GM12878 (cell line): Measurements from ENCODE around the gene RNF168. TPM values are rescaled to one million over a fixed set of nuclear protein-coding genes. Genes with fewer than 3 reads are reported as not detected.

Experiments used
- ATAC-seq: fragments of 200-7000 bp; cut with Tn5 transposase; 3 replicates; pipeline ENCODE4 v1.9.1; 2020; ENCODE audit warnings: mild to moderate bottlenecking, moderate library complexity
- BruUV-seq: library from RNA; stranded (reverse); fragments of 400-500 nt; replicated peaks from 2 replicates; lab custom pipeline; 2021; lab: Mats Ljungman, UMichigan
- CTCF ChIA-PET: fragments of 300-600 bp; sonication (Branson Sonifier 250); formaldehyde crosslinking; extraction: SDS; loops from one replicate; lab custom pipeline; 2021; ENCODE audit warnings: inconsistent platforms; lab: Yijun Ruan, JAX
- POLR2A ChIA-PET: fragments of 350-600 bp; formaldehyde crosslinking; extraction: SDS; loops from one replicate; lab custom pipeline; 2021; ENCODE audit warnings: inconsistent platforms; lab: Charles Lee
- RAD21 ChIA-PET: fragments of 300-600 bp; sonication (Branson Sonifier 250); formaldehyde crosslinking; loops from one replicate; lab custom pipeline; 2023; ENCODE audit warnings: antibody characterized with exemption; ENCODE audit not compliant: unreplicated experiment; lab: Charles Lee
- SMC1A ChIA-PET: fragments of 300-600 bp; sonication (Branson Sonifier 250); formaldehyde crosslinking; loops from one replicate; lab custom pipeline; 2023; ENCODE audit not compliant: unreplicated experiment, uncharacterized antibody; lab: Charles Lee
- DNase-seq: peaks from one replicate; pipeline ENCODE4 v3.0.0-alpha.2; 2011; ENCODE audit warnings: low read depth, low spot score
- FAIRE-seq: peaks from 3 replicates; lab custom pipeline; 2011; peaks lifted over from hg19 to GRCh38; lab: Jason Lieb, UNC
- H2AFZ ChIP-seq: 2 replicates; pipeline ENCODE4 v1.6.0; 2011; ENCODE audit warnings: low read depth, low read length, control low read depth; ENCODE audit not compliant: control insufficient read depth
- H3K27ac ChIP-seq: 2 replicates; pipeline ENCODE4 v1.5.1; 2011; ENCODE audit warnings: control low read depth; ENCODE audit not compliant: control insufficient read depth, insufficient read depth
- H3K27me3 ChIP-seq, 2 experiments: replicated peaks in 1 of 2; 2 replicates each; pipeline versions ENCODE4 v1.6.0 to v1.6.1; 2011; ENCODE audit warnings: low read length in 1 of 2; ENCODE audit not compliant: control insufficient read depth in 2 of 2, insufficient read depth in 2 of 2
- H3K36me3 ChIP-seq, 2 experiments: 2 replicates each; pipeline ENCODE4 v1.5.1; 2011; ENCODE audit warnings: low read length in 1 of 2; ENCODE audit not compliant: control insufficient read depth in 2 of 2, insufficient read depth in 2 of 2
- H3K4me1 ChIP-seq: 2 replicates; pipeline ENCODE4 v1.6.1; 2011; ENCODE audit warnings: mild to moderate bottlenecking, low read length, moderate library complexity, mixed read lengths; ENCODE audit not compliant: control insufficient read depth, insufficient read depth
- H3K4me2 ChIP-seq: 2 replicates; pipeline ENCODE4 v1.6.0; 2011; ENCODE audit warnings: control low read depth; ENCODE audit not compliant: control insufficient read depth, insufficient read depth
- H3K4me3 ChIP-seq: fragments of 200-600 bp; sonication (generic); 2 replicates; pipeline ENCODE4 v1.5.1; 2016
- H3K79me2 ChIP-seq: 2 replicates; pipeline ENCODE4 v1.6.0; 2011; ENCODE audit warnings: low read length; ENCODE audit not compliant: control insufficient read depth, insufficient read depth
- H3K9ac ChIP-seq: 2 replicates; pipeline ENCODE4 v1.8.0; 2011; ENCODE audit warnings: low read length, control low read depth, mixed read lengths; ENCODE audit not compliant: control insufficient read depth, insufficient read depth
- H3K9me3 ChIP-seq: replicated peaks from 3 replicates; pipeline ENCODE4 v1.5.1; 2011; ENCODE audit warnings: mild to moderate bottlenecking, low read length; ENCODE audit not compliant: control insufficient read depth, insufficient read depth
- H4K20me1 ChIP-seq: 2 replicates; pipeline ENCODE4 v1.6.0; 2011; ENCODE audit not compliant: control insufficient read depth, insufficient read depth
- BCL3 ChIP-seq: IDR thresholded peaks from 2 replicates; pipeline ENCODE4 v1.6.1; 2011; ENCODE audit warnings: borderline replicate concordance, low read depth, mild to moderate bottlenecking, moderate library complexity, low read length; ENCODE audit not compliant: insufficient read depth, poor library complexity, severe bottlenecking
- CBX5 ChIP-seq: sonication (generic); IDR thresholded peaks from 2 replicates; pipeline ENCODE4 v1.6.1; 2016; ENCODE audit warnings: low read depth, moderate library complexity, mild to moderate bottlenecking, inconsistent platforms
- ELK1 ChIP-seq: IDR thresholded peaks from 2 replicates; pipeline ENCODE4 v1.6.1; 2012; ENCODE audit warnings: low read depth, low read length, improper control_type of control experiment
- KDM1A ChIP-seq: fragments of 200-600 bp; sonication (generic); IDR thresholded peaks from 2 replicates; pipeline ENCODE4 v1.6.1; 2016; ENCODE audit warnings: borderline replicate concordance
- MEF2A ChIP-seq: IDR thresholded peaks from 2 replicates; pipeline ENCODE4 v1.6.1; 2011; ENCODE audit warnings: low read depth, mild to moderate bottlenecking, low read length, moderate library complexity; ENCODE audit not compliant: insufficient read depth
- MEF2B ChIP-seq: fragments of 450-650 bp; IDR thresholded peaks from 2 replicates; pipeline ENCODE4 v1.6.1; 2018; ENCODE audit warnings: mild to moderate bottlenecking, moderate library complexity; ENCODE audit not compliant: partially characterized antibody, poor library complexity, severe bottlenecking
- MYB ChIP-seq: fragments of 150-350 bp; IDR thresholded peaks from 2 replicates; pipeline ENCODE4 v1.6.1; 2014; ENCODE audit warnings: mild to moderate bottlenecking, low read depth, low read length, borderline replicate concordance
- PKNOX1 ChIP-seq: fragments of 450-650 bp; IDR thresholded peaks from 2 replicates; pipeline ENCODE4 v1.6.1; 2016; ENCODE audit warnings: mild to moderate bottlenecking
- PML ChIP-seq: IDR thresholded peaks from 2 replicates; pipeline ENCODE4 v1.6.1; 2012; ENCODE audit warnings: low read length, inconsistent platforms
- RAD21 ChIP-seq: IDR thresholded peaks from 2 replicates; pipeline ENCODE4 v1.6.1; 2011; ENCODE audit warnings: mild to moderate bottlenecking, low read depth, low read length, moderate library complexity; ENCODE audit not compliant: insufficient read depth
- RELB ChIP-seq: fragments of 450-650 bp; IDR thresholded peaks from 2 replicates; pipeline ENCODE4 v1.6.1; 2017; ENCODE audit warnings: low read depth, mild to moderate bottlenecking, moderate library complexity
- RFX5 ChIP-seq: IDR thresholded peaks from 2 replicates; pipeline ENCODE4 v1.6.1; 2011; ENCODE audit warnings: low read depth, low read length, improper control_type of control experiment
- SMAD1 ChIP-seq: fragments of 450-650 bp; IDR thresholded peaks from 2 replicates; pipeline ENCODE4 v1.6.1; 2018; ENCODE audit warnings: mild to moderate bottlenecking, low read depth; ENCODE audit not compliant: partially characterized antibody
- SMAD5 ChIP-seq: IDR thresholded peaks from 2 replicates; pipeline ENCODE4 v1.6.1; 2016; ENCODE audit warnings: antibody characterized with exemption, low read depth
- SP1 ChIP-seq: IDR thresholded peaks from one replicate; pipeline ENCODE4 v1.6.1; 2011; ENCODE audit warnings: low read depth, low read length
- SRF ChIP-seq, 2 experiments: IDR thresholded peaks; 2 replicates each; pipeline ENCODE4 v1.6.1; 2011; ENCODE audit warnings: low read depth in 2 of 2, low read length in 2 of 2, mild to moderate bottlenecking in 1 of 2, moderate library complexity in 1 of 2
- SUPT20H ChIP-seq: IDR thresholded peaks from 2 replicates; pipeline ENCODE4 v1.6.1; 2011; ENCODE audit warnings: low read depth, mild to moderate bottlenecking, low read length, moderate library complexity, borderline replicate concordance; ENCODE audit not compliant: control insufficient read depth
- TAF1 ChIP-seq: IDR thresholded peaks from 2 replicates; pipeline ENCODE4 v1.6.1; 2011; ENCODE audit warnings: mild to moderate bottlenecking, low read depth, low read length, borderline replicate concordance
- WGBS: methylation state at CpG from one replicate; pipeline ENCODE4 v1.1.6; 2016; ENCODE audit warnings: low lambda C conversion rate; ENCODE audit not compliant: insufficient replicate concordance, insufficient coverage; ENCODE audit errors: missing lambda C conversion rate; 5-methylcytosine and 5-hydroxymethylcytosine counted together
- in situ Hi-C: fragments of 300-500 bp; cut with MboI; formaldehyde crosslinking; loops from 9 replicates; pipeline ENCODE4 v1.14.3; 2018; ENCODE audit warnings: mixed read lengths
- intact Hi-C: fragments of 100-400 bp; cut with micrococcal nuclease; formaldehyde crosslinking; loops from one replicate; pipeline ENCODE4 v1.14.2; 2022; ENCODE audit not compliant: unreplicated experiment
- polyA plus RNA-seq, 11 experiments: library from polyadenylated mRNA; depleted of rRNA in 4 of 11; unstranded in 6 of 11; stranded (reverse) in 5 of 11; fragments of >200 nt; fragmentation: Nextera tagmentation in 4 of 11; fragmentation: Illumina TruSeq in 1 of 11; extraction: Ambion mirVana in 4 of 11; extraction: Trizol in 1 of 11; gene quantifications; 1 replicate in 1 of 11; 2 replicates in 10 of 11; pipeline versions ENCODE4 v1.2.1 to v1.2.3, GENCODE V29; 2011 to 2016; ENCODE audit warnings: inconsistent platforms in 2 of 11, missing spikeins in 2 of 11, low read depth in 1 of 11
- total RNA-seq, 4 experiments: library from RNA; depleted of rRNA in 3 of 4; stranded (reverse); fragments of >200 nt in 3 of 4; fragmentation: Illumina TruSeq in 1 of 4; extraction: Trizol in 1 of 4; gene quantifications; 2 replicates each; pipeline versions ENCODE4 v1.2.1 to v1.2.3, GENCODE V29; 2013 to 2021

RNF168 gene
- total and polyA plus RNA-seq, 10 of the 15 experiments (the other 5 are each of a cell fraction or from before 2014, with no cell fraction given): 12.7 to 47.5 (median 24.8) TPM

- SMC1A ChIA-PET: no interaction called here
These were observed 27.9 kb upstream of the RNF168 start for GRCh38 chr3:196531418-196531817.

More at GRCh38 chr3:196531418-196531817, 27.9 kb upstream of the RNF168 start:
- Histone ChIP-seq H3K4me3 (no peak overlapping the region), H3K79me2 (no peaks in the 10 kb centered on the region), H3K36me3 (no peaks in the 10 kb centered on the region), H3K9ac (no peak overlapping the region), H4K20me1 (no peaks in the 10 kb centered on the region), H3K27ac (no peak overlapping the region), H2AFZ (no peak overlapping the region), H3K9me3 (no peaks in the 10 kb centered on the region), H3K4me2 (no peak overlapping the region), H3K27me3 (no peaks in the 10 kb centered on the region), H3K4me1 (peaks cover 13% of the 10 kb centered on the region)
- BruUV-seq: no TSS peak
- 98% methylated on average over 4 of the region's 4 CpGs for WGBS
- no peak for ATAC-seq
- RAD21 ChIA-PET: interaction anchor here (1.0 kb wide), 1 partner anchor 44 kb away, joined by 4 read pairs; no protein-coding TSS in a partner anchor
- POLR2A ChIA-PET: no interaction called here
- no peak for DNase-seq
- intact Hi-C loops: no loop called here
- in situ Hi-C loops: no loop called here
- TF ChIP-seq SMAD5 (no peak), RAD21 (no peak), PML (no peak), TAF1 (no peak), RFX5 (no peak), PKNOX1 (no peak), SMAD1 (no peak), CBX5 (no peak), RELB (no peak), SP1 (no peak), KDM1A (no peak), MEF2A (no peak), ELK1 (no peak), MEF2B (no peak), MYB (no peak), SUPT20H (no peak), SRF (IDR thresholded peaks at IDR 0.05; ENCODE audit: low read depth in 2 of 2, low read length in 2 of 2) (no peak), BCL3 (no peak)
- no peak for FAIRE-seq
- CTCF ChIA-PET: interaction anchor here (0.9 to 1.2 kb wide), 3 partner anchors 9 to 306 kb away, joined by 3 read pairs; no protein-coding TSS in a partner anchor
